Endothelial cell of umbilical vein (primary cell): ENCODE data around the gene MANF. TPM values are rescaled to one million over a fixed set of nuclear protein-coding genes. Genes with fewer than 3 reads are reported as not detected.

Experiments
- BruUV-seq: library from RNA; stranded (reverse); fragments of 400-500 nt; replicated peaks from 2 replicates; lab custom pipeline; 2021; lab: Mats Ljungman, UMichigan
- CTCF ChIA-PET: fragments of 300-600, 350-600 bp; sonication (Branson Sonifier 250); formaldehyde crosslinking; loops from one replicate; lab custom pipeline; 2021; ENCODE audit warnings: antibody characterized with exemption, inconsistent platforms; lab: Charles Lee
- POLR2A ChIA-PET: fragments of 300-600, 350-600 bp; sonication (Branson Sonifier 250); formaldehyde crosslinking; loops from one replicate; lab custom pipeline; 2021; ENCODE audit warnings: antibody characterized with exemption, inconsistent platforms; lab: Charles Lee
- DNase-seq: peaks from one replicate; pipeline ENCODE4 v3.0.0-alpha.2; 2011; ENCODE audit warnings: low read depth, low spot score
- FAIRE-seq: peaks from 2 replicates; lab custom pipeline; 2011; peaks lifted over from hg19 to GRCh38; lab: Jason Lieb, UNC
- H2AFZ ChIP-seq: 2 replicates; pipeline ENCODE4 v1.6.0; 2012; ENCODE audit warnings: low read depth, low read length, control low read depth, inconsistent platforms
- H3K27ac ChIP-seq: 2 replicates; pipeline ENCODE4 v1.5.1; 2011; ENCODE audit warnings: low read depth, mild to moderate bottlenecking, control low read depth, low read length, moderate library complexity; ENCODE audit not compliant: insufficient read depth
- H3K27me3 ChIP-seq, 2 experiments: 2 replicates each; pipeline versions ENCODE4 v1.6.0 to v1.6.1; 2011; ENCODE audit warnings: low read length in 2 of 2, mixed read lengths in 1 of 2; ENCODE audit not compliant: control insufficient read depth in 2 of 2, insufficient read depth in 2 of 2
- H3K36me3 ChIP-seq, 2 experiments: 2 replicates in 1 of 2; 3 replicates in 1 of 2; pipeline ENCODE4 v1.5.1; 2011; ENCODE audit warnings: low read length in 2 of 2, mild to moderate bottlenecking in 1 of 2, moderate library complexity in 1 of 2; ENCODE audit not compliant: control insufficient read depth in 2 of 2, insufficient read depth in 2 of 2; ENCODE audit errors: extremely low read depth in 1 of 2
- H3K4me1 ChIP-seq: 3 replicates; pipeline ENCODE4 v1.5.1; 2011; ENCODE audit warnings: mild to moderate bottlenecking, low read length; ENCODE audit not compliant: control insufficient read depth, insufficient read depth; ENCODE audit errors: extremely low read depth
- H3K4me2 ChIP-seq: 2 replicates; pipeline ENCODE4 v1.6.1; 2011; ENCODE audit warnings: low read length, control low read depth, mixed read lengths; ENCODE audit not compliant: insufficient read depth
- H3K4me3 ChIP-seq, 3 experiments: fragments of 200-600 bp in 1 of 3; sonication (generic), shearing (Covaris generic) in 1 of 3; replicated peaks in 1 of 3; 2 replicates each; pipeline ENCODE4 v1.5.1; 2011 to 2016; ENCODE audit warnings: control low read depth in 3 of 3, low read length in 3 of 3, mild to moderate bottlenecking in 2 of 3, inconsistent platforms in 1 of 3, low read depth in 1 of 3, moderate library complexity in 1 of 3; ENCODE audit not compliant: insufficient read depth in 1 of 3
- H3K79me2 ChIP-seq: 2 replicates; pipeline ENCODE4 v1.6.0; 2012; ENCODE audit warnings: low read length, inconsistent platforms; ENCODE audit not compliant: control insufficient read depth, insufficient read depth
- H3K9ac ChIP-seq: replicated peaks from 2 replicates; pipeline ENCODE3; 2011; ENCODE audit warnings: low read length, control low read depth; ENCODE audit not compliant: insufficient read depth; ENCODE audit errors: extremely low read depth
- H3K9me1 ChIP-seq: replicated peaks from 3 replicates; pipeline ENCODE4 v1.6.0; 2011; ENCODE audit warnings: mild to moderate bottlenecking, low read length; ENCODE audit not compliant: control insufficient read depth, insufficient read depth; ENCODE audit errors: extremely low read depth
- H3K9me3 ChIP-seq: replicated peaks from 2 replicates; pipeline ENCODE4 v1.5.1; 2012; ENCODE audit warnings: low read length, inconsistent platforms; ENCODE audit not compliant: control insufficient read depth, insufficient read depth
- H4K20me1 ChIP-seq: replicated peaks from 2 replicates; pipeline ENCODE3; 2011; ENCODE audit warnings: mild to moderate bottlenecking, low read length; ENCODE audit not compliant: control insufficient read depth, insufficient read depth; ENCODE audit errors: extremely low read depth
- EZH2 ChIP-seq: IDR thresholded peaks from 2 replicates; pipeline ENCODE4 v1.6.1; 2012; ENCODE audit warnings: borderline replicate concordance, low read depth, mild to moderate bottlenecking, moderate library complexity, low read length, inconsistent platforms; ENCODE audit not compliant: severe bottlenecking
- FOS ChIP-seq: IDR thresholded peaks from 2 replicates; pipeline ENCODE4 v1.6.1; 2011; ENCODE audit warnings: mild to moderate bottlenecking, low read length, moderate library complexity, borderline replicate concordance; ENCODE audit not compliant: insufficient read depth
- GATA2 ChIP-seq: IDR thresholded peaks from 2 replicates; pipeline ENCODE4 v1.7.0; 2011; ENCODE audit warnings: low read depth, mild to moderate bottlenecking, moderate library complexity, mixed read lengths, low read length; ENCODE audit not compliant: insufficient read length, insufficient read depth
- JUN ChIP-seq: IDR thresholded peaks from 2 replicates; pipeline ENCODE4 v1.6.1; 2011; ENCODE audit warnings: borderline replicate concordance, low read depth; ENCODE audit not compliant: insufficient read length, insufficient read depth
- MYC ChIP-seq: IDR thresholded peaks from one replicate; pipeline ENCODE4 v1.6.1; 2011; ENCODE audit warnings: mild to moderate bottlenecking, low read depth, low read length
- POLR2A ChIP-seq: IDR thresholded peaks from 2 replicates; pipeline ENCODE4 v1.6.1; 2012; ENCODE audit warnings: low read depth, mild to moderate bottlenecking, control low read depth, low read length
- POLR2AphosphoS5 ChIP-seq: IDR thresholded peaks from 2 replicates; pipeline ENCODE4 v1.6.1; 2012; ENCODE audit warnings: low read depth, mild to moderate bottlenecking, control low read depth, low read length, moderate library complexity; ENCODE audit not compliant: insufficient read depth
- dilution Hi-C: fragments of 300-500 bp; cut with MboI; formaldehyde crosslinking; loops from one replicate; pipeline ENCODE4 v1.15.0; 2019; ENCODE audit warnings: low sequenced_read_pairs; ENCODE audit not compliant: extremely low pct_ligation_motif_present
- intact Hi-C: fragments of 100-400 bp; cut with micrococcal nuclease; formaldehyde crosslinking; loops from one replicate; pipeline ENCODE4 v1.10.0; 2022
- polyA plus RNA-seq, 4 experiments: library from polyadenylated mRNA; depleted of rRNA in 3 of 4; stranded (reverse) in 3 of 4; unstranded in 1 of 4; fragments of >200 nt; gene quantifications; 2 replicates each; pipeline versions ENCODE4 v1.2.1 to v1.2.3, GENCODE V29; 2011 to 2012; ENCODE audit warnings: missing spikeins in 1 of 4
- total RNA-seq: library from RNA; stranded (reverse); gene quantifications from 2 replicates; pipeline ENCODE4 v1.2.3, GENCODE V29; 2021
- TF ChIP-seq, protein P1 (sequence below): IDR thresholded peaks from 2 replicates; pipeline ENCODE4 v1.6.1; 2011; ENCODE audit not compliant: insufficient read depth, insufficient read length
- TF ChIP-seq, protein P2 (sequence below), 2 donors: IDR thresholded peaks; 1 replicate in 1 of 2; 2 replicates in 1 of 2; pipeline ENCODE4 v1.5.1; 2011; ENCODE audit warnings: low read length in 2 of 2, mild to moderate bottlenecking in 2 of 2, moderate library complexity in 2 of 2, control low read depth in 1 of 2, inconsistent platforms in 1 of 2, low read depth in 1 of 2; ENCODE audit not compliant: insufficient read depth in 1 of 2; ENCODE audit errors: extremely low read depth in 1 of 2

MANF gene
- total and polyA plus RNA-seq, 2 donors (not counting 3 experiments of a cell fraction or from before 2014, with no cell fraction given): 100 to 248 TPM

DNA sequence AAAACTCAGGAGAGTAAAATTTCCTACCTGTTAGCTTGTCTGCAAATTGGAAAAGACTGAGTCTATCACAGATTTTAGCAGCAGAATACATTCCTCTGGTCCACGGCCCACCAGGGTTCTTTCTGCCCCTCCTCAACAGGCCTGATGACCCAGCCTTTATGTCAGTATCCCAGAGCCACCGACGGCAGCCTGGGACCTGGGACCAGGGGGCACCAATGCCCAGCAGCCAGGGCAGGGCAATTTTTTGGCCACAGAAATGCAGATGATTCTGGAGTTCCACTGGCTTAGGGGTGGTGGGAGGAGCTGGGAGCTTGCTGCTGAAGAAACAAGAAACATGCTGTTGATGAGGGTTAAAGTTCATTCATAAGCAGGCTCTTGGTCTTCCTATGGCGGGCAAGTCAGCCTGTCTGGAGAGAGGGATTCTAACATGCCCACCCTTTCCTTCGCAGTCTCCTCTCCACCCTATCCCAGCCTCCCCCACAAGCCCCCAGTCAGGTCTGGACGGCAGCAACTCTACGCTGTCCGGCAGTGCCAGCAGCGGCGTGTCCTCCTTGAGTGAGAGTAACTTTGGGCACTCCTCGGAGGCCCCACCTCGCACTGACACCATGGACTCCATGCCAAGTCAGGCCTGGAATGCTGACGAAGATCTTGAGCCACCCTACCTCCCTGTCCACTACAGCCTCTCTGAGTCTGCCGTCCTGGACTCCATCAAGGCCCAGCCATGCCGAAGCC lies 4.3 kb upstream of the MANF start:
- TF ChIP-seq POLR2A (no peak), FOS (no peak), EZH2 (no peak), POLR2AphosphoS5 (no peak), MYC (no peak), GATA2 (no peak), JUN (no peak)
- TF ChIP-seq, protein P1, sequence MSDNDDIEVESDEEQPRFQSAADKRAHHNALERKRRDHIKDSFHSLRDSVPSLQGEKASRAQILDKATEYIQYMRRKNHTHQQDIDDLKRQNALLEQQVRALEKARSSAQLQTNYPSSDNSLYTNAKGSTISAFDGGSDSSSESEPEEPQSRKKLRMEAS: no peak
- TF ChIP-seq, protein P2, sequence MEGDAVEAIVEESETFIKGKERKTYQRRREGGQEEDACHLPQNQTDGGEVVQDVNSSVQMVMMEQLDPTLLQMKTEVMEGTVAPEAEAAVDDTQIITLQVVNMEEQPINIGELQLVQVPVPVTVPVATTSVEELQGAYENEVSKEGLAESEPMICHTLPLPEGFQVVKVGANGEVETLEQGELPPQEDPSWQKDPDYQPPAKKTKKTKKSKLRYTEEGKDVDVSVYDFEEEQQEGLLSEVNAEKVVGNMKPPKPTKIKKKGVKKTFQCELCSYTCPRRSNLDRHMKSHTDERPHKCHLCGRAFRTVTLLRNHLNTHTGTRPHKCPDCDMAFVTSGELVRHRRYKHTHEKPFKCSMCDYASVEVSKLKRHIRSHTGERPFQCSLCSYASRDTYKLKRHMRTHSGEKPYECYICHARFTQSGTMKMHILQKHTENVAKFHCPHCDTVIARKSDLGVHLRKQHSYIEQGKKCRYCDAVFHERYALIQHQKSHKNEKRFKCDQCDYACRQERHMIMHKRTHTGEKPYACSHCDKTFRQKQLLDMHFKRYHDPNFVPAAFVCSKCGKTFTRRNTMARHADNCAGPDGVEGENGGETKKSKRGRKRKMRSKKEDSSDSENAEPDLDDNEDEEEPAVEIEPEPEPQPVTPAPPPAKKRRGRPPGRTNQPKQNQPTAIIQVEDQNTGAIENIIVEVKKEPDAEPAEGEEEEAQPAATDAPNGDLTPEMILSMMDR (IDR thresholded peaks at IDR 0.05; ENCODE audit: extremely low read depth in 1 of 2, insufficient read depth in 1 of 2, low read depth in 1 of 2, low read length in 2 of 2): no peak
- intact Hi-C loops: loop anchor here (10.0 kb wide), 1 partner anchor 564 kb away; the partner anchor contains the start of genes PARP3 and RRP9
- BruUV-seq: no TSS peak
- ChIA-PET POLR2A (no interaction called here), CTCF (interaction anchor here (1.6 to 5.0 kb wide), 2 partner anchors 9 to 281 kb away, joined by 6 to 27 read pairs; no protein-coding TSS in a partner anchor)
- dilution Hi-C loops: no loop called here
- Histone ChIP-seq H3K4me3 (no peak overlapping the region), H3K36me3 (no peaks in the 10 kb centered on the region), H3K4me2 (no peak overlapping the region), H3K9me1 (no peaks in the 10 kb centered on the region), H2AFZ (no peak overlapping the region), H3K79me2 (peaks cover 13% of the 10 kb centered on the region), H3K4me1 (peaks cover 6% of the 10 kb centered on the region), H3K27ac (no peak overlapping the region), H3K9me3 (no peaks in the 10 kb centered on the region), H3K9ac (no peak overlapping the region), H3K27me3 (no peaks in the 10 kb centered on the region), H4K20me1 (no peaks in the 10 kb centered on the region)
- DNase-seq (no peak), FAIRE-seq (no peak)
